Activated CD4-positive, alpha-beta T cell treated with anti-CD3 and anti-CD28 coated beads, Interleukin-2, Interleukin-4, amounts not matched to agents 100 ng/mL and 50 ng/mL, durations not matched to agents 16 hours and 8 hours (primary cell): Measurements from ENCODE around the gene ZNHIT3.
A peak's percentile ranks its signal among the peaks of the same experiment; 100 is the strongest.
"Not testable (repeated sequence)": the region's sequence is repeated elsewhere in the genome, so short reads cannot be mapped to it uniquely, and the experiment has no call there.

Source experiments
- DNase-seq: peaks from one replicate; pipeline ENCODE4 v3.0.0-alpha.2; 2020; ENCODE audit warnings: low spot score

The ZNHIT3 gene

GRCh38 chr17:36486204-36487194 lies at the start of gene ZNHIT3:
Gene ZNHIT3, plus strand, starts transcription at chr17:36486681. Its CDS starts 19 bp downstream, at chr17:36486700.
- peak; percentile 93 for DNase-seq

GRCh38 chr17:36441792-36442191 lies 44.7 kb upstream of the ZNHIT3 start:
- not testable (repeated sequence) for DNase-seq

GRCh38 chr17:36443777-36444176 lies 42.7 kb upstream of the ZNHIT3 start:
- DNase-seq: no peak

- not testable (repeated sequence) for DNase-seq
Observed at GRCh38 chr17:36449997-36450396, 36.5 kb upstream of the ZNHIT3 start.

GRCh38 chr17:36452888-36453287 lies 33.6 kb upstream of the ZNHIT3 start:
- not testable (repeated sequence) for DNase-seq

GRCh38 chr17:36457701-36458100 lies 28.8 kb upstream of the ZNHIT3 start:
- DNase-seq: not testable (repeated sequence)

- no peak for DNase-seq
Observed at GRCh38 chr17:36459045-36459444, 27.4 kb upstream of the ZNHIT3 start.

GRCh38 chr17:36459601-36460000 lies 26.9 kb upstream of the ZNHIT3 start:
- DNase-seq: no peak

GRCh38 chr17:36460265-36460937 lies 26.1 kb upstream of the ZNHIT3 start:
- DNase-seq: no peak

- DNase-seq: no peak
Observed at GRCh38 chr17:36461330-36462110, 25.0 kb upstream of the ZNHIT3 start.

- peak; percentile 58 for DNase-seq
Observed at GRCh38 chr17:36463916-36464764, 22.3 kb upstream of the ZNHIT3 start.

- DNase-seq: no peak
Observed at GRCh38 chr17:36464765-36465088, 21.8 kb upstream of the ZNHIT3 start.

- DNase-seq: no peak
Observed at GRCh38 chr17:36468903-36469635, 17.4 kb upstream of the ZNHIT3 start.

GRCh38 chr17:36469733-36470132 lies 16.7 kb upstream of the ZNHIT3 start:
- no peak for DNase-seq

- DNase-seq: no peak
Observed at GRCh38 chr17:36470499-36470898, 16.0 kb upstream of the ZNHIT3 start.

GRCh38 chr17:36474571-36474970 lies 11.9 kb upstream of the ZNHIT3 start:
- no peak for DNase-seq

GRCh38 chr17:36475346-36475970 lies 11.0 kb upstream of the ZNHIT3 start:
- DNase-seq: no peak

- no peak for DNase-seq
Observed at GRCh38 chr17:36481829-36482228, 4.7 kb upstream of the ZNHIT3 start.

- peak; percentile 86 for DNase-seq
Observed at GRCh38 chr17:36482611-36483504, 3.6 kb upstream of the ZNHIT3 start.
